GM03348 (cell line): ENCODE results near the gene GBA2.
A peak's percentile ranks its signal among the peaks of the same experiment; 100 is the strongest.

Source experiments
- DNase-seq: peaks from one replicate; pipeline ENCODE4 v3.0.0; 2012; ENCODE audit warnings: low spot score

Gene GBA2

GRCh38 chr9:35748858-35749514 lies at the start of gene GBA2, which contains the start of gene RGP1:
Gene GBA2 (minus strand): TSS chr9:35749228. CDS start chr9:35748704, 524 bp downstream.
Gene RGP1 (plus strand): TSS chr9:35749287. CDS start chr9:35749756, 469 bp downstream.
- DNase-seq, result peak; percentile 93

DNA sequence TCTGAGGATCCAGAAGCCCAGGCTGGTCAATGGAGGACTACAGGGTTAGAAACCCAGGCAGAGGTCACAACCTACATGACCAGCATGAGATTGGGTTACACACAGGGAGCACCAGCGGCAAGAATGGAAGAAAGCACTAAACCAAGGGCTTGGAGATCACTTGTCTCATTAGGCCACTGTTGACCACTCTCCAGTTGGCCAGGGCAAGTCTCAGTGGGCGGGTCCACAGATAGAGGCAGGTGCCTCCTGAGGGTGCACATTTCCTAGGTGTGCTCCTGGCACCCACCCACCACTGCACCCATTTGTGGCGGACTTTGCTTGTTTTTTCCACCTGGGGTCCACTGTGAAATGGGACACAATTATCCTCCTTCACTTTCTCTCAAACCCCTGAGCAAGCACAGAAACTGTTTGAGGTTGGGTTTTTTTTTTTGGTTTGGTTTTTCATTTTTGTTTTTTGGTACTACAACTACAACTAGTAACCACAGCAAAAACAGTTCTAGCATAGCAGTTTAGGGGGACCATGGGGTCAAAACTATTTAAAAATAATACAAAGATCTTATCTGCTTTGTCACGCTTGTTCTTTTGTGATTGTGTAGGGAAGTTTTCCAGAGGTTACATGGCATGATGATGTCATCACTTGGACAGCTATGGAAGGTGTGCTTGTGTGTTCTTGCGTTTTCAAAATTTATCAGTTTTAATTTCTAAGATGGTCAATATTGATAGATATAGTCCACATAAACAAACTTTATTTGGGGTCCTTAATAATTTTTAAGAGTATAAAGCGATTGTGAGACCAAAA lies 48.5 kb upstream of the GBA2 start:
- no peak for DNase-seq

DNA sequence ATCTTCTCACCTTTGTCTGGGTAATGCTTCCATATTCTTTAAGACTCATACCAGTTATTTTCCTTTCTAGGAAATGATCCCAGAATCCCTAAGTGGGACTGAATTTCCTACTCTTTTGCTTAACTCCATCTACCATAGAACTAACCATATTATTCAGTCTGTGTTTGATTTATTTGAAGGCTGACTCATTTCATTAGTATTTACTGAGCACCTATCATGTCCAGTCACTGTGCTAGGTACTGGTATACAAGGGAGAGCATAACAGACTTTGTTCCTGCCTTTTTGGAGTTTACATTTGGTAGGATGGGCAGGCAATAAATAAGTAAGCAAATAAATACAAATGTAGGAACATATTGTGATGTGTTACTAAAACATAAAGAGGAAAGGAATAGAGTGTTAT lies 46.7 kb upstream of the GBA2 start:
- DNase-seq, result no peak

- DNase-seq, result peak; percentile 45
Observed at GRCh38 chr9:35793461-35793860, 44.4 kb upstream of the GBA2 start.

- DNase-seq, result no peak
Observed at GRCh38 chr9:35792826-35793225, 43.8 kb upstream of the GBA2 start.

- DNase-seq, result no peak
Observed at GRCh38 chr9:35792024-35792813, 43.2 kb upstream of the GBA2 start.

DNA sequence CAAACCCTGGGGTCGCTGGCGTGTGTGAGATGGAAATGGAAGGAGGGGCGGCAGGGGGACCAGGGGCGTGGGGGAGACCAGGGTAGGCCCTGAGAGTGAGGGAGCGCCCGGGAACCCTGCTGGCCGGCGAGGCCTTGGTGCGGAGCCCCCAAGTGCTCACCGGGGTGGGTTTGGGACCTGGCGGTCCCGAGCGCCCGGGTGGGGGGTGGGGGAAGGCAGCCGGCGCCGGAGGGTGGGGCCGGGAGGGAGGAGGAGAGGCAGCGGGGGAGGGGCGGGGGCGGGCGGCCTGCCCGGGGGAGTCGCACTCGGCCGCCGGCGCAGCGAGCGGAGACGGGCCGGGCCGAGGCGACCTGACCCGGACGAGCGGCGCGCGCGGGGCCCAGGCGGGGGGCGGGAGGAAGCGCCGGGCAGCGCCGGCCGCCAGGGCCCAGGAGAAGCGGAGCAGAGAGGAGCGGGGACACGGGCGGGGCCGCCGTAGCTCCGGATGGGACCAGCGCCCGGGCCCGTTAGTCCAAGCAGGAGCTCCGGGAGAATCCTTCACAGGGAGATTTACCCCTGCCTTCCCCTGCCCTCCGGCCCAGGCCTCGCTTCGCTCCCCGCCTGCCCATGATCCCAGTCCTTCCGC lies 42.4 kb upstream of the GBA2 start, which contains the start of gene NPR2:
TSS of gene NPR2 (plus strand) at position 295 of the 625 bp plus-strand sequence. CDS start 818 bp downstream, outside the sequence.
- DNase-seq, result peak; percentile 88

DNA sequence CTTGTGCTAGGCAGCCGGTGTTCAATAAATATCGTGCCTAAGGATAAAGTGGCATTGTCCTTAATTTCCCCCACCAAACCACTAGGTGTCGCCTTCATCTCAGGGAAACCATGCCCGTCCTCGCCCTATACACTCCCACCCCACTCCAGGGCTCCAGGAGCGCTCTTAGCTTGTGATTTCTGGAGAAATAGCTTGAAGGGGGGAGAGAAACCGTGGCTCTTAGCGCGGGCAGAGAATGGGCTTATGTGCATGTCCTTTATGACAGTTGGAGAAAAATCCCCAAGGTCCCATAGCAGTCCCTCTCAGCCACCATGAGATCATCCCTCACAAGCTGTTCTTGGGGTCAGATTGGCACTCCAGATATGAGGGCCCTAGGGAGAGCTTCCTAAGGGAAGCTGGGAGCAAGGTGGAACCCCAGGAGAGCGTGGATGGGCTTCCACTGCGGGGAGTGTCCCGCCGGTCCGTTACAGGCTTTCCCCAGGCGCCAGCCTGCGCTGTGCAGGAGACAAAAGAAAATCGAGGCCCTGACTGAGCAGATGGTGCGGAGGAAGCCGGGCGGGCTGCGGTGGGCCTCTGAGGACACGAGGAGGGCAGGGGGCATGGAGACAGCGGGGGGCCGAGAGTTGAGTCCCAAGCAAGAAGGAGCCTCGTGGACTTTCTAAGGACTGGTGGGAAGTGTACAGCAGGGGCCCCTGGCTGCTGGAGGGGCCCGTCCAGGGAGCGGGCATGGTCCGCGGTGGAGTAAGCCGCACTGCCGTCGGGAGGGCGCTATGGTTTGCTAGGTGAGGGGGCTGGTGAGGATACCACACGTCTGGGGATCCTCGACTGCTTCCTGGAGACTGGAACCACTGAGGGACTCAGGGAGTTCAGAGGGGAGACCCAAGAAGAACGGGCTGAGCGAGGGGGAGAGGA lies 41.6 kb upstream of the GBA2 start:
- peak; percentile 94 for DNase-seq

DNA sequence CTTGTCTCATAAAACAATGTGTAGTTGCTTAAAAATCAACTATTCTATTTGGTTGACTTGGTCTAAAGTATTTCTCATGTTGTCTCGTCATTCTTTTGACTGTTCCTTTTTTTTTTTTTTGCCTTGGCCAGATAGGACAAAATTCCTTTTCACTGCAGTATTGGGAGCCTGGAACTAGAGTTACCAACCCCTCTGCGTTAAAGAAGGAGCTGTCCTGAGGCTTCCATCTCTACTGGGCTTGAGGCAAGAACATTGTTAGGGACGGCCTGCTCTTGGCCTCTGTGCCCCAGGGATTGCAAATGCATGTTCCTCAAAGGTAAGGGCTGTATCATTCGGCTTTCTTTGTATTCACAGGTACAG lies 41.0 kb upstream of the GBA2 start:
- no peak for DNase-seq

DNA sequence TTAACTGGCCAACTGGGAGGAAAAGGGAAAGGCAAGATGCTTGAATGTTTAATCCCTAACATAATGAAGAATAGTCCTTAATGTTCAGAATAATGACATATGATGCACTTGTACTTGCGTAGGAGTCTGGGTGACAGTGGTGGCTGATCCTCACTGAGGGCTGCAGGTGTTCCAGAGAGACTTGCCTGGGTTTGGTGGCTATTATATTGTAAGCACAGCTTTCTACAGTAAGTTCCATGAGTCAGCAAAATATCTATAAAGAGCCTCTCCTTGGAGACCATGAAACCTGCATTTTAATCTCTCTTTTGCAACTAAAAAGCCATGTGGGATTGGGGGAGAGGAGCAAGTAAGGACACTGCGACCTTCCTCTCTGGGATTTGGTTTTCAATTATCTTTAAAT lies 40.5 kb upstream of the GBA2 start:
- no peak for DNase-seq

GRCh38 chr9:35783418-35783817 lies 34.4 kb upstream of the GBA2 start:
- DNase-seq, result no peak

DNA sequence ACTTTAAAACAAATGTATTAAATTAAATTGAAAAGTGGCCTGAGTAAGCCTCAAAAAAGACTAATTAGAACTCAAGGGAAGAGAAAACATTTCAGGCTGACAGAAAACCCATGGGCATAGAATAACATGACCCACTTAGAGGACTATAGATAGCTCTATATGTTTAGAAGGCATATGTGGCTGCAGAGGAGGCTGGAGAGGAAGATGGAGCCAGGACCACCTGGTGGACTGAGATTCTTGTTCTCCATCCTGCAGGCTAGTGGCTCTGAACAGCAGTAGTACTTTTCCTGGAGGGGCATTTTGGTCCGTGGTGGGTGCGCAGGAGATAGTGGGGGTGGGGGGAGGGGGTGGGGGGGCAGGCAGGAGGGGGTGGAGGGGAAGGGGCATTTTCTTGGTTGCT lies 32.0 kb upstream of the GBA2 start:
- DNase-seq, result no peak

- no peak for DNase-seq
Observed at GRCh38 chr9:35778496-35778895, 29.5 kb upstream of the GBA2 start.

GRCh38 chr9:35776018-35776417 lies 27.0 kb upstream of the GBA2 start:
- DNase-seq, result no peak

DNA sequence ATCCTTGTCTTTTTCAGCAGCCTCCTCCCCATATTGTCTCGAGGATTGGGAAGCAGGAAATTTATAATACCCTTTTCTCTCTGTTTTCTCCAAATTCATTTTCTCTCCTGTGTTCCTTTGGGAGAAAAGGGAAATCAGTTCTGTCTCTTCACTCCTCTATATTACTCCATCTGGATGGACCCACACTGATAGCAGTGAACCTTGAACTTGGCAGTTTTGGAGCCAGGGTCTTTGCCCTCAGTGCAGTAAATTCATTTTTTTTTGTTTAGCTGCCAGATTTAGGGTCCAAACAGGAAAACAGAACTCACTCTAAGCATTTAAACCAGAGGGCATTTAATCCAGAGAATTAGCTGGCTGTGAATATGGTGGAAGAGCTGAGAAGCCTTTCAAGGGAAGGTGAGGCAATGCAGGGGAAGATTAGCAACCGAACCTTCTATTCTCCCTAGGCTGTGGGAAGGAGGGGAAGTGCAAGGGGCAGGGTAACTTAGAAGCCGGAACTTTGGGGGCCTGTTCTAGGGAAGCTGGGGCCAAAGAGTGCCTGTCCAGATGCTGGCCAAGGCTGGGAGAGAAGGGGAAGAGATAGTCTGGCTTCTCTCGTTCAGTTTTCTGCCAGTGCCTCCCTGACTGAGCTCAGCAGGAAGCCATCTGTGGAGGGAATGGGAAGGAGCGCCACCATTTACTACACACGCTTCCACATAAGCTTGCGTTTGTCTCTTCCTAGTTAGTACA lies 26.0 kb upstream of the GBA2 start:
- no peak for DNase-seq

GRCh38 chr9:35771943-35772342 lies 22.9 kb upstream of the GBA2 start:
- no peak for DNase-seq

DNA sequence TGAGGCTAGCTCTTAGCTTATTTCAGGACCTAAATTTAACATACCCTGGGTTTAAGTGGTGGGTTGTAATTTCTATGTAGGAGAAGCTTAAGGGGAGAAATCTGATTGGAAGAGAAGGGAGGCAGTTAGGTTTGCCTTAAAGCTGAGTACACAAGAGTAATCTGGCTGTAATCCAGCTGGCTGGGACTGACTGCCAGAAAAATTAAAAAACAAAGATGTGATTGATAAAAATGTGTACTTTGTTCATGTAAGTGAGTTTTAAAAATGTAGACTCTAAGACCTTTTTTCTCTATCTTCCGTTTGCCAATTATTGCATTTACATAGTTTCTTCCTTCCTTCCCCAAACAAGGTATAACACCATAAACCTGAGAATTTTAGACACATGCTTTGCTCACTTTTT lies 22.5 kb upstream of the GBA2 start:
- no peak for DNase-seq

GRCh38 chr9:35771075-35771433 lies 22.0 kb upstream of the GBA2 start:
- no peak for DNase-seq

DNA sequence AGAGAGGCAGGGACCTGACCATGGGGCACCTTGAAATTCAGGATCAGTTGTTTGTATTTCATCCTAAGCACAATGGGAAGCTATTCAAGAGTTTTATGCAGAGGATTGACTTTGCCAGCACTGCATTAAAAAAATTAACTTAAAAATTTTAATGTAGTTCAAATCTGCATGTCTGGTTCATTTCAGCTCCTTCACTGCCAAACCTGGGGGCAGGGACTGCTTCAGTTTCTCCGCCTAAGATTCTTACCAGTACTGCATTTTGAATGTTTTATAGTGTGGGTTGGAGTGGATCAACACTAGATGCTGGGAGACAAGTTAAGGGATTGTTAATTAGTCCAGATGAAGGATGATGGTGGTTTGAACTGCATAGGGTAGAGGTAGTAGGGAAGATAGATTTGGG lies 20.7 kb upstream of the GBA2 start:
- DNase-seq, result no peak

DNA sequence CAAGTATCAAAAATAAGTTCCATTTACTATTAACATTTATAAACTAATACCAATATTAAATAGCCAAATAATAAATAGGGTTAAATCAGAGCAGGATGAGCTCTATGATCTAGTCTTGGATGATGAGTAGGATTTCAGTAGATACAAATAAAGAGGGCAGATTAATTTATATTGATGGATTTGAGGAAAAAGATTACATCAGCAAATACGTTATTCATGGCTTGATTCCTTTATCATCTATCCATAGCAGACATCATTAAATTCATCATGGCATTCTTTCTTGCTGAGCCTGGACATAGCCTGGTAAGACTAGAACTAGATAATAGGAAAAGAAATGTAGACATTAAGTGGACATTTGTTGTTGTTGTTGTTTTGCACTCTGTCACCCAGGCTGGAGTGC lies 18.4 kb upstream of the GBA2 start:
- no peak for DNase-seq

DNA sequence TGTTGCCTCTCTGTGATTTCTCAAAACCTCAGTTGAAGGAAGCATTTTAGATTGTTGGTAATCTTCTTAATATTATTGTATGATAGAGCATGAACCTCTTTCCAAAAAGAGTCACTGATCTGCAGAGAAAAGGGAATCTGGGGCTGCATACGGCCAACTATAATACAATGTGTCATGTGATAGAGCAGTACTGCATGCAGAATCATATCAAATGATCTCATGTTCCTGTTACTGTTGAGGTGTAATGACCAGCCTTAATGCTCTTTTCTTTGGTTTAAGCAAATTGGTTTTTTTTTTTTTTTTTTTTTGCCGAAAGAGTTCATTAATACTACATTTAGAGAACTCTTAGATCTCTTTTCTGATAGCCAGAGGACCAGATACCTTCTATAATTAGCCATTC lies 18.0 kb upstream of the GBA2 start:
- no peak for DNase-seq
